DOHH2 (cell line): ENCODE data around the gene CKB.

Experiments
- H3F3A ChIP-seq: fragments of 200-600 bp; sonication (generic), shearing (Covaris generic); 2 replicates; pipeline ENCODE4 v1.6.0; 2016; ENCODE audit warnings: antibody characterized with exemption, mild to moderate bottlenecking; ENCODE audit not compliant: control insufficient read depth, insufficient read depth
- H3K27ac ChIP-seq: fragments of 200-600 bp; sonication (generic); 2 replicates; pipeline ENCODE4 v1.5.1; 2014; ENCODE audit warnings: low read depth, mild to moderate bottlenecking, low read length, moderate library complexity
- H3K27me3 ChIP-seq: fragments of 200-600 bp; sonication (generic); 2 replicates; pipeline ENCODE4 v1.6.1; 2014; ENCODE audit warnings: mild to moderate bottlenecking, low read length, mixed read lengths; ENCODE audit not compliant: control insufficient read depth
- H3K36me3 ChIP-seq: fragments of 200-600 bp; sonication (generic); 2 replicates; pipeline ENCODE4 v1.6.1; 2014; ENCODE audit warnings: mild to moderate bottlenecking, low read length, moderate library complexity, mixed read lengths; ENCODE audit not compliant: control insufficient read depth
- H3K4me1 ChIP-seq: fragments of 200-600 bp; sonication (generic); 2 replicates; pipeline ENCODE4 v1.6.1; 2014; ENCODE audit warnings: mild to moderate bottlenecking, low read length, mixed read lengths; ENCODE audit not compliant: control insufficient read depth
- H3K4me2 ChIP-seq: fragments of 200-600 bp; sonication (generic); 2 replicates; pipeline ENCODE4 v1.6.0; 2014; ENCODE audit warnings: mild to moderate bottlenecking, low read length, moderate library complexity
- H3K4me3 ChIP-seq: fragments of 200-600 bp; sonication (generic); 2 replicates; pipeline ENCODE4 v1.5.1; 2014; ENCODE audit warnings: mild to moderate bottlenecking, low read length, mixed read lengths
- H3K79me2 ChIP-seq: fragments of 200-600 bp; sonication (generic); 2 replicates; pipeline ENCODE4 v1.6.1; 2014; ENCODE audit warnings: mild to moderate bottlenecking, low read length, mixed read lengths; ENCODE audit not compliant: control insufficient read depth
- H3K9me2 ChIP-seq: fragments of 200-600 bp; sonication (generic); replicated peaks from 2 replicates; pipeline ENCODE4 v1.6.1; 2014; ENCODE audit warnings: mild to moderate bottlenecking, low read length, mixed read lengths; ENCODE audit not compliant: control insufficient read depth
- H3K9me3 ChIP-seq: fragments of 200-600 bp; sonication (generic); 2 replicates; pipeline ENCODE4 v1.6.1; 2014; ENCODE audit warnings: antibody characterized with exemption, low read length, mixed read lengths; ENCODE audit not compliant: control insufficient read depth, insufficient read depth
- H4K20me1 ChIP-seq: fragments of 200-600 bp; sonication (generic); 2 replicates; pipeline ENCODE4 v1.6.0; 2014; ENCODE audit warnings: low read depth, mild to moderate bottlenecking, antibody characterized with exemption, low read length, moderate library complexity; ENCODE audit not compliant: control insufficient read depth, insufficient read depth
- CTCF ChIP-seq: fragments of 200-600 bp; sonication (generic); IDR thresholded peaks from one replicate; pipeline ENCODE4 v1.5.1; 2014; ENCODE audit warnings: antibody characterized with exemption, mild to moderate bottlenecking, low read depth, low read length; ENCODE audit not compliant: poor library complexity, severe bottlenecking
- EZH2phosphoT487 ChIP-seq: fragments of 200-600 bp; sonication (generic); IDR thresholded peaks from 2 replicates; pipeline ENCODE4 v1.6.1; 2017; ENCODE audit warnings: borderline replicate concordance, mild to moderate bottlenecking, antibody characterized with exemption, low read length, moderate library complexity, mixed read lengths

The CKB gene

GRCh38 chr14:103520657-103521437 is 1.8 kb downstream of the CKB start:
- Histone ChIP-seq H3K4me1 (peaks cover 23% of the 10 kb centered on the region), H3K9me2 (no peaks in the 10 kb centered on the region), H4K20me1 (0 out of 2 replicates have a peak, but pooled peaks cover 6% of the 10 kb centered on the region), H3F3A (peaks cover 11% of the 10 kb centered on the region), H3K27ac (no peak overlapping the region), H3K4me2 (peak overlapping the region; percentile 83), H3K27me3 (peaks cover 25% of the 10 kb centered on the region), H3K9me3 (no peaks in the 10 kb centered on the region), H3K36me3 (no peaks in the 10 kb centered on the region), H3K79me2 (no peaks in the 10 kb centered on the region), H3K4me3 (peak overlapping the region; percentile 71)
- no peak for TF ChIP-seq EZH2phosphoT487
- peak; percentile 69 for TF ChIP-seq CTCF

- peak overlapping the region; percentile 71 for H3K4me3 ChIP-seq
- no peak overlapping the region for H3K27ac ChIP-seq
- no peaks in the 10 kb centered on the region for H3K9me2 ChIP-seq
- 0 out of 2 replicates have a peak, but pooled peaks cover 6% of the 10 kb centered on the region for H4K20me1 ChIP-seq
- no peaks in the 10 kb centered on the region for H3K36me3 ChIP-seq
- no peaks in the 10 kb centered on the region for H3K9me3 ChIP-seq
- H3F3A ChIP-seq, result peaks cover 11% of the 10 kb centered on the region
- TF ChIP-seq EZH2phosphoT487 (no peak), CTCF (no peak)
- no peaks in the 10 kb centered on the region for H3K79me2 ChIP-seq
- peaks cover 23% of the 10 kb centered on the region for H3K4me1 ChIP-seq
- peaks cover 25% of the 10 kb centered on the region for H3K27me3 ChIP-seq
- H3K4me2 ChIP-seq, result peak overlapping the region; percentile 83
These were observed 2.4 kb downstream of the CKB start for GRCh38 chr14:103520269-103520656.

- Histone ChIP-seq H3K4me2 (peak overlapping the region; percentile 83; the same call in 1 of the 2 replicates), H3K4me3 (no peak overlapping the region)
These were observed 2.8 kb downstream of the CKB start for GRCh38 chr14:103519837-103520212.

GRCh38 chr14:103519043-103519836 is 3.4 kb downstream of the CKB start:
- Histone ChIP-seq H3K9me3 (no peaks in the 10 kb centered on the region), H3K27me3 (peaks cover 25% of the 10 kb centered on the region), H4K20me1 (0 out of 2 replicates have a peak, but pooled peaks cover 6% of the 10 kb centered on the region), H3K4me2 (no peak overlapping the region), H3K27ac (no peak overlapping the region), H3K4me1 (peaks cover 23% of the 10 kb centered on the region), H3K9me2 (no peaks in the 10 kb centered on the region), H3K36me3 (no peaks in the 10 kb centered on the region), H3K4me3 (no peak overlapping the region), H3F3A (peaks cover 11% of the 10 kb centered on the region), H3K79me2 (no peaks in the 10 kb centered on the region)
- no peak for TF ChIP-seq EZH2phosphoT487
- no peak for TF ChIP-seq CTCF

More at GRCh38 chr14:103519837-103520212, 2.8 kb downstream of the CKB start:
- Histone ChIP-seq H3K27ac (no peak overlapping the region), H3F3A (peaks cover 11% of the 10 kb centered on the region), H3K27me3 (peaks cover 25% of the 10 kb centered on the region), H3K9me2 (no peaks in the 10 kb centered on the region), H3K36me3 (no peaks in the 10 kb centered on the region), H3K79me2 (no peaks in the 10 kb centered on the region), H3K4me1 (peaks cover 23% of the 10 kb centered on the region), H4K20me1 (0 out of 2 replicates have a peak, but pooled peaks cover 6% of the 10 kb centered on the region), H3K9me3 (no peaks in the 10 kb centered on the region)
- TF ChIP-seq EZH2phosphoT487, result no peak
